Neural cell (in vitro differentiated cells): ENCODE results near the gene ALX3. TPM values are rescaled to one million over a fixed set of nuclear protein-coding genes. Genes with fewer than 3 reads are reported as not detected.

ENCODE experiments used
- H2AFZ ChIP-seq: fragments of 200-600, 300-800 bp; sonication (generic), shearing (Covaris generic); 2 replicates; pipeline ENCODE4 v1.6.0; 2014; ENCODE audit warnings: low read depth, mild to moderate bottlenecking, antibody characterized with exemption, low read length, moderate library complexity
- H3F3A ChIP-seq: fragments of 200-600 bp; shearing (Covaris generic); 2 replicates; pipeline ENCODE4 v1.6.1; 2016; ENCODE audit warnings: mild to moderate bottlenecking, moderate library complexity, mixed read lengths, antibody characterized with exemption, low read length; ENCODE audit not compliant: insufficient read depth, poor library complexity, severe bottlenecking
- H3K27ac ChIP-seq: fragments of 200-600, 300-800 bp; sonication (generic), shearing (Covaris generic); 2 replicates; pipeline ENCODE4 v1.5.1; 2014; ENCODE audit warnings: mild to moderate bottlenecking, low read length, moderate library complexity
- H3K27me3 ChIP-seq: fragments of 300-800, 200-600 bp; sonication (generic), shearing (Covaris generic); 2 replicates; pipeline ENCODE4 v1.6.0; 2014; ENCODE audit warnings: mild to moderate bottlenecking, low read depth, low read length, moderate library complexity; ENCODE audit not compliant: insufficient read depth
- H3K36me3 ChIP-seq: fragments of 300-800, 200-600 bp; sonication (generic), shearing (Covaris generic); 2 replicates; pipeline ENCODE4 v1.5.1; 2014; ENCODE audit warnings: mild to moderate bottlenecking, antibody characterized with exemption, low read length, moderate library complexity; ENCODE audit not compliant: insufficient read depth
- H3K4me2 ChIP-seq: fragments of 300-800, 200-600 bp; sonication (generic), shearing (Covaris generic); 2 replicates; pipeline ENCODE4 v1.6.0; 2014; ENCODE audit warnings: mild to moderate bottlenecking, low read length
- H3K4me3 ChIP-seq: fragments of 300-800, 200-600 bp; sonication (generic), shearing (Covaris generic); 2 replicates; pipeline ENCODE4 v1.5.1; 2014; ENCODE audit warnings: mild to moderate bottlenecking, low read length, moderate library complexity
- H3K79me2 ChIP-seq: fragments of 200-600 bp; shearing (Covaris generic); replicated peaks from 2 replicates; pipeline ENCODE4 v1.6.0; 2014; ENCODE audit warnings: mild to moderate bottlenecking, low read length, moderate library complexity; ENCODE audit not compliant: insufficient read depth
- H3K9ac ChIP-seq: fragments of 300-800, 200-600 bp; sonication (generic), shearing (Covaris generic); 2 replicates; pipeline ENCODE4 v1.6.1; 2016; ENCODE audit warnings: mild to moderate bottlenecking, low read length, mixed read lengths
- H3K9me2 ChIP-seq: fragments of 200-600 bp; shearing (Covaris generic); 2 replicates; pipeline ENCODE4 v1.6.1; 2016; ENCODE audit warnings: mild to moderate bottlenecking, low read length, mixed read lengths; ENCODE audit not compliant: insufficient read depth
- H3K9me3 ChIP-seq: fragments of 200-600, 300-800 bp; sonication (generic), shearing (Covaris generic); 2 replicates; pipeline ENCODE4 v1.6.1; 2016; ENCODE audit warnings: mild to moderate bottlenecking, mixed run types, low read length, moderate library complexity, mixed read lengths
- H4K20me1 ChIP-seq: fragments of 200-600 bp; shearing (Covaris generic); 2 replicates; pipeline ENCODE4 v1.6.1; 2016; ENCODE audit warnings: mild to moderate bottlenecking, mixed run types; ENCODE audit not compliant: insufficient read depth
- CTCF ChIP-seq: fragments of 450-650 bp; IDR thresholded peaks from 2 replicates; pipeline ENCODE4 v1.5.1; 2014; ENCODE audit warnings: antibody characterized with exemption, mild to moderate bottlenecking, moderate library complexity; ENCODE audit not compliant: poor library complexity, severe bottlenecking
- EP300 ChIP-seq: fragments of 450-650 bp; conservative IDR thresholded peaks from 2 replicates; pipeline ENCODE4 v1.6.1; 2014; ENCODE audit warnings: antibody characterized with exemption, mild to moderate bottlenecking, moderate library complexity; ENCODE audit not compliant: poor library complexity, severe bottlenecking
- EZH2 ChIP-seq: fragments of 200-600, 300-800 bp; shearing (Covaris generic), sonication (generic); IDR thresholded peaks from 2 replicates; pipeline ENCODE4 v1.6.1; 2014; ENCODE audit warnings: antibody characterized with exemption, low read length, borderline replicate concordance, mild to moderate bottlenecking; ENCODE audit not compliant: insufficient read depth, poor library complexity, severe bottlenecking
- MXI1 ChIP-seq: fragments of 450-650 bp; conservative IDR thresholded peaks from 2 replicates; pipeline ENCODE4 v1.6.1; 2014; ENCODE audit warnings: antibody characterized with exemption, mild to moderate bottlenecking; ENCODE audit not compliant: poor library complexity, severe bottlenecking
- POLR2AphosphoS5 ChIP-seq: IDR thresholded peaks from 2 replicates; pipeline ENCODE4 v1.6.1; 2012
- RAD21 ChIP-seq: fragments of 450-650 bp; conservative IDR thresholded peaks from 2 replicates; pipeline ENCODE4 v1.6.1; 2014; ENCODE audit warnings: antibody characterized with exemption, mild to moderate bottlenecking, moderate library complexity
- REST ChIP-seq: IDR thresholded peaks from 2 replicates; pipeline ENCODE4 v1.6.1; 2012; ENCODE audit warnings: borderline replicate concordance
- SMC3 ChIP-seq: fragments of 450-650 bp; conservative IDR thresholded peaks from 2 replicates; pipeline ENCODE4 v1.6.1; 2014; ENCODE audit warnings: antibody characterized with exemption, mild to moderate bottlenecking, moderate library complexity; ENCODE audit not compliant: poor library complexity
- TAF1 ChIP-seq: IDR thresholded peaks from 2 replicates; pipeline ENCODE4 v1.6.1; 2012; ENCODE audit warnings: low read depth
- polyA plus RNA-seq: library from polyadenylated mRNA; depleted of rRNA; stranded (reverse); fragments of >200 nt; gene quantifications from 2 replicates; pipeline ENCODE4 v1.2.3, GENCODE V29; 2014

The ALX3 gene
- polyA plus RNA-seq, 1 donor from 2014 or later, result not detected

- no peaks in the 10 kb centered on the region for H3F3A ChIP-seq
- H4K20me1 ChIP-seq, result no peaks in the 10 kb centered on the region
- H3K4me2 ChIP-seq, result no peak overlapping the region
- no peak overlapping the region for H3K9ac ChIP-seq
- no peaks in the 10 kb centered on the region for H3K36me3 ChIP-seq
- H3K4me3 ChIP-seq, result no peak overlapping the region
- H3K9me2 ChIP-seq, result no peaks in the 10 kb centered on the region
- no peaks in the 10 kb centered on the region for H3K9me3 ChIP-seq
- TF ChIP-seq POLR2AphosphoS5 (no peak), TAF1 (no peak), SMC3 (no peak), EP300 (no peak)
- no peak overlapping the region for H2AFZ ChIP-seq
- H3K27me3 ChIP-seq, result no peaks in the 10 kb centered on the region
- H3K79me2 ChIP-seq, result no peaks in the 10 kb centered on the region
- no peak overlapping the region for H3K27ac ChIP-seq
These were observed 43.1 kb upstream of the ALX3 start for GRCh38 chr1:110113551-110113950.

GRCh38 chr1:110112656-110113055, 42.2 kb upstream of the ALX3 start:
- Histone ChIP-seq H3K9me3 (no peaks in the 10 kb centered on the region), H3K27ac (no peak overlapping the region), H3F3A (no peaks in the 10 kb centered on the region), H3K9me2 (no peaks in the 10 kb centered on the region), H2AFZ (no peak overlapping the region), H3K4me2 (no peak overlapping the region), H3K27me3 (no peaks in the 10 kb centered on the region), H3K79me2 (no peaks in the 10 kb centered on the region), H3K4me3 (no peak overlapping the region), H4K20me1 (no peaks in the 10 kb centered on the region), H3K9ac (no peak overlapping the region), H3K36me3 (no peaks in the 10 kb centered on the region)
- TF ChIP-seq POLR2AphosphoS5, result no peak
- TF ChIP-seq CTCF, result no peak
- no peak for TF ChIP-seq REST
- TF ChIP-seq RAD21, result no peak
- TF ChIP-seq EP300, result no peak
- TF ChIP-seq TAF1, result no peak
- no peak for TF ChIP-seq MXI1
- no peak for TF ChIP-seq SMC3
- no peak for TF ChIP-seq EZH2

- Histone ChIP-seq H4K20me1 (no peaks in the 10 kb centered on the region), H3K4me2 (no peak within 1 kb of the TSS), H3K9me2 (no peaks in the 10 kb centered on the region), H2AFZ (no peak within 1 kb of the TSS), H3K9me3 (no peaks in the 10 kb centered on the region), H3K27ac (no peak within 1 kb of the TSS), H3K79me2 (no peaks in the 10 kb centered on the region), H3K4me3 (no peak within 1 kb of the TSS), H3K36me3 (no peaks in the 10 kb centered on the region), H3F3A (no peaks in the 10 kb centered on the region), H3K27me3 (no peaks in the 10 kb centered on the region), H3K9ac (no peak within 1 kb of the TSS)
- TF ChIP-seq REST, result no peak
- no peak for TF ChIP-seq CTCF
- no peak for TF ChIP-seq EZH2
- TF ChIP-seq RAD21, result no peak
- no peak for TF ChIP-seq TAF1
- no peak for TF ChIP-seq MXI1
- TF ChIP-seq EP300, result no peak
- TF ChIP-seq POLR2AphosphoS5, result no peak
- no peak for TF ChIP-seq SMC3
These were observed 41.7 kb upstream of the ALX3 start, which contains the start of gene UBL4B for GRCh38 chr1:110112143-110112542. TSS of gene UBL4B (plus strand) at chr1:110112443. CDS start at chr1:110112535, 92 bp downstream.
